Astrocyte (in vitro differentiated cells and primary cell): Measurements from ENCODE around the gene RNPEP.

ENCODE experiments used
- CTCF ChIP-seq: IDR thresholded peaks from 2 replicates; pipeline ENCODE4 v1.5.1; 2011; ENCODE audit warnings: low read depth, mild to moderate bottlenecking, inconsistent platforms, low read length, moderate library complexity; ENCODE audit not compliant: insufficient read depth
- EZH2 ChIP-seq: IDR thresholded peaks from 2 replicates; pipeline ENCODE4 v1.6.1; 2012; ENCODE audit warnings: mild to moderate bottlenecking, low read length, inconsistent platforms; ENCODE audit not compliant: insufficient read depth

- TF ChIP-seq CTCF, result no peak
- no peak for TF ChIP-seq EZH2
These were observed 63.3 kb downstream of the RNPEP start for GRCh38 chr1:202045705-202046104.
